T follicular helper cell (primary cell): ENCODE measurements around the gene TAF8.
"Not testable (repeated sequence)": the region's sequence is repeated elsewhere in the genome, so short reads cannot be mapped to it uniquely, and the experiment has no call there.

Experiments
- DNase-seq: peaks from one replicate; pipeline ENCODE4 v3.0.0-alpha.2; 2020; ENCODE audit warnings: low read depth
- total RNA-seq, 2 experiments: gene quantifications; one replicate each; lab custom pipeline; 2026; lab: John Stamatoyannopoulos, UW

The TAF8 gene
- 72.8 to 85.5 reads per million in 2 experiments for total RNA-seq

- peak; percentile 80 for DNase-seq
Measured at GRCh38 chr6:42050297-42051267, at the start of gene TAF8. TSS of gene TAF8 (plus strand) at chr6:42050524. CDS start at chr6:42050542, 18 bp downstream.

GRCh38 chr6:42001506-42001905 is 48.8 kb upstream of the TAF8 start:
- no peak for DNase-seq

- not testable (repeated sequence) for DNase-seq
Measured at GRCh38 chr6:42003658-42004057, 46.7 kb upstream of the TAF8 start.

- no peak for DNase-seq
Measured at GRCh38 chr6:42007286-42008137, 42.8 kb upstream of the TAF8 start.

- DNase-seq, result not testable (repeated sequence)
Measured at GRCh38 chr6:42008138-42008528, 42.2 kb upstream of the TAF8 start.

- DNase-seq, result no peak
Measured at GRCh38 chr6:42009844-42010184, 40.5 kb upstream of the TAF8 start.

- DNase-seq, result no peak
Measured at GRCh38 chr6:42010185-42010891, 40.0 kb upstream of the TAF8 start.

- no peak for DNase-seq
Measured at GRCh38 chr6:42010909-42011308, 39.4 kb upstream of the TAF8 start.

GRCh38 chr6:42012501-42013133 is 37.7 kb upstream of the TAF8 start:
- no peak for DNase-seq

GRCh38 chr6:42013134-42013516 is 37.2 kb upstream of the TAF8 start:
- no peak for DNase-seq

- no peak for DNase-seq
Measured at GRCh38 chr6:42017021-42017643, 33.2 kb upstream of the TAF8 start.

GRCh38 chr6:42020967-42021366 is 29.4 kb upstream of the TAF8 start:
- DNase-seq, result no peak

GRCh38 chr6:42021847-42022754 is 28.2 kb upstream of the TAF8 start:
- DNase-seq, result peak; percentile 56

GRCh38 chr6:42022755-42023384 is 27.5 kb upstream of the TAF8 start:
- no peak for DNase-seq

GRCh38 chr6:42025066-42025844 is 25.1 kb upstream of the TAF8 start:
- DNase-seq, result no peak

GRCh38 chr6:42025845-42026243 is 24.5 kb upstream of the TAF8 start:
- DNase-seq, result no peak

GRCh38 chr6:42026540-42026939 is 23.8 kb upstream of the TAF8 start:
- no peak for DNase-seq

GRCh38 chr6:42028234-42029061 is 21.9 kb upstream of the TAF8 start:
- no peak for DNase-seq
